ENCODE measurements around the gene DUSP28. TPM values are rescaled to one million over a fixed set of nuclear protein-coding genes. Genes with fewer than 3 reads are reported as not detected.

The DUSP28 gene
- total and polyA plus RNA-seq, 2 of the 13 experiments (the other 11 are each of a cell fraction or from before 2014, with no cell fraction given), result 5.2 to 8.6 TPM

GRCh38 chr2:240579771-240580614, 19.8 kb downstream of the DUSP28 start:
- peak overlapping the region; percentile 96 for H3K4me2 ChIP-seq (ENCODE audit: low read depth, low read length)
- peak overlapping the region; percentile 61 for H3K9ac ChIP-seq (ENCODE audit: insufficient read depth, low read depth, low read length)
- DNase-seq (ENCODE audit: low spot score), result peak; percentile 96
- peak; percentile 86 for TF ChIP-seq KDM2A (CRISPR knock-in tag; IDR thresholded peaks at IDR 0.05; ENCODE audit: borderline replicate concordance, low read depth)
- TF ChIP-seq ZBTB49 (CRISPR knock-in tag; IDR thresholded peaks at IDR 0.05; ENCODE audit: borderline replicate concordance), result no peak
- no peak for TF ChIP-seq GPBP1L1 (CRISPR knock-in tag; IDR thresholded peaks at IDR 0.05)
- no peak; the same call in 1 of the 2 replicates for TF ChIP-seq ZBTB26 (CRISPR knock-in tag; IDR thresholded peaks at IDR 0.05; ENCODE audit: borderline replicate concordance)
- peak; percentile 51; the same call in 1 of the 2 replicates for TF ChIP-seq KMT2A (CRISPR knock-in tag; IDR thresholded peaks at IDR 0.05)
- TF ChIP-seq ATF1 (CRISPR knock-in tag; IDR thresholded peaks at IDR 0.05), result no peak
- TF ChIP-seq BRCA1 (CRISPR knock-in tag; IDR thresholded peaks at IDR 0.05), result no peak
- TF ChIP-seq SRF (IDR thresholded peaks at IDR 0.05; ENCODE audit: low read depth, low read length), result no peak
- peak; percentile 84; the same call in 1 of the 2 replicates for TF ChIP-seq ZNF792 (CRISPR knock-in tag; IDR thresholded peaks at IDR 0.05)
- TF ChIP-seq ZNF251 (CRISPR knock-in tag; IDR thresholded peaks at IDR 0.05), result 0 out of 2 replicates have a peak, but pooled peaks have one; percentile 36
- no peak for TF ChIP-seq PHF20 (CRISPR knock-in tag; IDR thresholded peaks at IDR 0.05)
- peak; percentile 77 for TF ChIP-seq HMGXB3 (CRISPR knock-in tag; IDR thresholded peaks at IDR 0.05; ENCODE audit: borderline replicate concordance)
- 0 out of 2 replicates have a peak, but pooled peaks have one; percentile 76 for TF ChIP-seq SRY (CRISPR knock-in tag; IDR thresholded peaks at IDR 0.05)
- no peak for TF ChIP-seq TOE1 (CRISPR knock-in tag; IDR thresholded peaks at IDR 0.05)

More at GRCh38 chr2:240579771-240580614, 19.8 kb downstream of the DUSP28 start:
- Histone ChIP-seq H4K20me1 (ENCODE audit: insufficient read depth, low read length) (peaks cover 6% of the 10 kb centered on the region; the same call in 1 of the 2 replicates), H3K4me3 (replicated peaks in 1 of 3; ENCODE audit: insufficient read depth in 1 of 3, low read depth in 2 of 3, low read length in 3 of 3) (peak overlapping the region; percentile 33 to 63 (median 44)), H3K9me3 (ENCODE audit: low read length) (no peaks in the 10 kb centered on the region), H3K4me1 (ENCODE audit: insufficient read depth, low read length) (peaks cover 61% of the 10 kb centered on the region), H3K27ac (ENCODE audit: extremely low read length, insufficient read depth, low read length) (peak overlapping the region; percentile 80), H3K36me3 (replicated peaks in 1 of 2; ENCODE audit: control insufficient read depth in 1 of 2, insufficient read depth in 2 of 2, low read length in 2 of 2) (peaks cover 3 to 8% of the 10 kb centered on the region in 2 experiments; a peak in 4 of 5 replicates), H2AFZ (ENCODE audit: low read length) (no peak overlapping the region), H3K27me3 (ENCODE audit: control insufficient read depth in 1 of 2, insufficient read depth in 2 of 2, low read length in 2 of 2) (no peaks in the 10 kb centered on the region; a peak in 1 of 5 replicates), H3K79me2 (ENCODE audit: insufficient read depth, low read length) (peaks cover 39% of the 10 kb centered on the region)
- ChIA-PET CTCF (ENCODE audit: low intra/inter-chr PET ratio, low total read pairs) (interaction anchor here (0.7 to 1.3 kb wide), 3 partner anchors 12 to 25 kb away, joined by 3 to 7 read pairs (median 4); no protein-coding TSS in a partner anchor), POLR2A (interaction anchor here (0.6 to 2.1 kb wide), 11 partner anchors 9 to 328 kb away, joined by 3 to 66 read pairs (median 7); partner anchors contain the start of genes ANKMY1, DUSP28 and RNPEPL1)
- ATAC-seq, result peak; percentile 83
- intact Hi-C loops (cut with micrococcal nuclease; ENCODE audit: unreplicated experiment) (loop anchor here (2.0 kb wide), 1 partner anchor 13 kb away; no protein-coding TSS in a partner anchor), in situ Hi-C loops (cut with HindIII; ENCODE audit: extremely low pct_ligation_motif_present, low pct_unique_long_range_greater_than_20kb) (no loop called here)
- BruUV-seq (replicated peaks), result no TSS peak
- 4% methylated on average over 27 of the region's 27 CpGs for WGBS (ENCODE audit: low lambda C conversion rate)
- peak; percentile 99 for FAIRE-seq
